Spleen (tissue), 11 donors: ENCODE results near the gene FNDC7. TPM values are rescaled to one million over a fixed set of nuclear protein-coding genes. Genes with fewer than 3 reads are reported as not detected.
"Not testable (repeated sequence)": the region's sequence is repeated elsewhere in the genome, so short reads cannot be mapped to it uniquely, and the experiment has no call there.

Experiments used
- DNase-seq: peaks from one replicate; pipeline ENCODE4 v3.0.0-alpha.2; 2020
- H3K27ac ChIP-seq, 8 donors: fragments of 200-600 bp; sonication (generic) in 7 of 8; 1 replicate in 4 of 8; 2 replicates in 4 of 8; pipeline versions ENCODE4 v1.5.0 to v1.8.0; 2016 to 2021; ENCODE audit warnings: inconsistent platforms in 4 of 8, mild to moderate bottlenecking in 4 of 8, moderate library complexity in 1 of 8
- H3K27me3 ChIP-seq, 7 donors: fragments of 200-600 bp; sonication (generic) in 6 of 7; replicated peaks in 1 of 7; 1 replicate in 4 of 7; 2 replicates in 3 of 7; pipeline versions ENCODE4 v1.5.0 to v1.8.0; 2016 to 2021; ENCODE audit warnings: inconsistent platforms in 3 of 7, mild to moderate bottlenecking in 1 of 7
- H3K36me3 ChIP-seq, 6 donors: fragments of 200-600 bp; sonication (generic) in 5 of 6; 1 replicate in 4 of 6; 2 replicates in 2 of 6; pipeline versions ENCODE4 v1.5.0 to v1.8.0; 2016 to 2021; ENCODE audit warnings: inconsistent platforms in 2 of 6
- H3K4me1 ChIP-seq, 6 donors: fragments of 200-600 bp; sonication (generic) in 5 of 6; 1 replicate in 3 of 6; 2 replicates in 3 of 6; pipeline versions ENCODE4 v1.5.0 to v1.8.0; 2016 to 2021; ENCODE audit warnings: inconsistent platforms in 3 of 6
- H3K4me3 ChIP-seq, 8 donors: fragments of 200-600 bp; sonication (generic) in 7 of 8; 1 replicate in 4 of 8; 2 replicates in 4 of 8; pipeline versions ENCODE4 v1.5.0 to v1.8.0; 2016 to 2021; ENCODE audit warnings: inconsistent platforms in 4 of 8, mild to moderate bottlenecking in 4 of 8, moderate library complexity in 2 of 8
- H3K9me3 ChIP-seq, 8 donors: fragments of 200-600 bp; sonication (generic) in 7 of 8; 1 replicate in 4 of 8; 2 replicates in 4 of 8; pipeline versions ENCODE4 v1.5.0 to v1.8.0; 2016 to 2021; ENCODE audit warnings: inconsistent platforms in 4 of 8
- CTCF ChIP-seq, 11 experiments: fragments of 200-600 bp in 7 of 11; fragments of 450-650 bp in 4 of 11; sonication (generic) in 4 of 11; IDR thresholded peaks in 8 of 11; conservative IDR thresholded peaks in 3 of 11; 1 replicate in 7 of 11; 2 replicates in 4 of 11; pipeline versions ENCODE4 v1.4.0 to v1.8.0; 2016 to 2021; ENCODE audit warnings: antibody characterized with exemption in 11 of 11, inconsistent platforms in 4 of 11, mild to moderate bottlenecking in 1 of 11
- POLR2A ChIP-seq, 3 donors: fragments of 450-650 bp; IDR thresholded peaks; one replicate each; pipeline ENCODE4 v1.5.1; 2017; ENCODE audit warnings: antibody characterized with exemption in 3 of 3, mild to moderate bottlenecking in 1 of 3
- POLR2AphosphoS5 ChIP-seq, 3 donors: sonication (generic); formaldehyde crosslinking; IDR thresholded peaks; one replicate each; pipeline ENCODE4 v1.5.1; 2017; ENCODE audit warnings: antibody characterized with exemption in 3 of 3
- WGBS, 5 donors: extraction: QIAGEN DNeasy Blood & Tissue Kit in 3 of 5; methylation state at CpG; one replicate each; pipeline versions ENCODE4 v1.1.5 to v1.1.7; 2013 to 2018; 5-methylcytosine and 5-hydroxymethylcytosine counted together
- intact Hi-C: fragments of 100-400 bp; cut with DNase I; formaldehyde crosslinking; loops from one replicate; pipeline ENCODE4 v1.15.0; 2023; ENCODE audit warnings: low total_unique reads
- polyA plus RNA-seq, 3 donors: library from polyadenylated mRNA; stranded (reverse); fragments of 200-250 nt; gene quantifications; one replicate each; pipeline ENCODE4 v1.2.1, GENCODE V29; 2013
- total RNA-seq, 7 donors: library from RNA; depleted of rRNA in 3 of 7; stranded (reverse); fragments of >200 nt in 3 of 7; fragmentation: NEBNext Ultra II Directional in 4 of 7; extraction: Animal tissue kit (Norgen Biotek cat#: 25700) in 4 of 7; gene quantifications; one replicate each; pipeline versions ENCODE4 v1.1.0 to v1.2.1, GENCODE V29; 2016 to 2021
- donor health status: healthy with polysubstance abuse.
- donor health status: DM: no; HTN: no; CAD: no; lungs with moderate emphysema.
- donor health status: DM: no; HTN: no; CAD: no.
- donor health status: Bipolar disorder and iron deficiency.
- donor health status: healthy.
- donor health status: DM: no; HTN: no; CAD: no.
- donor health status: DM: yes; HTN: yes; CAD: no.

FNDC7 gene
- total and polyA plus RNA-seq, 10 donors = 0.04 to 0.98 (median 0.37) TPM; not detected in 6

- WGBS, 5 donors = 82 to 91% (median 88%) methylated on average over 3 of the region's 3 CpGs
- DNase-seq = no peak
- peaks cover 0 to 8% (median 0%) of the 10 kb centered on the region in 6 donors for H3K4me1 ChIP-seq
- H3K27ac ChIP-seq = peak overlapping the region in 1 of 8 donors; percentile 1
- TF ChIP-seq POLR2AphosphoS5 (IDR thresholded peaks at IDR 0.05) (no peak), POLR2A (IDR thresholded peaks at IDR 0.05) (no peak)
- no peaks in the 10 kb centered on the region for H3K27me3 ChIP-seq
- H3K36me3 ChIP-seq = peaks cover 2 to 100% (median 71%) of the 10 kb centered on the region in 6 donors
- intact Hi-C loops = no loop called here
- peaks cover 0 to 31% (median 20%) of the 10 kb centered on the region in 8 donors for H3K9me3 ChIP-seq
- no peak overlapping the region for H3K4me3 ChIP-seq
Observed at GRCh38 chr1:108780937-108781574, 68.3 kb downstream of the FNDC7 start.

GRCh38 chr1:108781575-108781944 lies 68.9 kb downstream of the FNDC7 start:
- 89 to 100% (median 98%) methylated on average over 1 of the region's 1 CpG for WGBS, 5 donors
- peaks cover 0 to 36% (median 25%) of the 10 kb centered on the region in 8 donors for H3K9me3 ChIP-seq
- H3K36me3 ChIP-seq = peaks cover 2 to 100% (median 71%) of the 10 kb centered on the region in 6 donors
- intact Hi-C loops, H3K27me3 ChIP-seq, DNase-seq, H3K27ac ChIP-seq, H3K4me1 ChIP-seq, H3K4me3 ChIP-seq: not testable (repeated sequence)

GRCh38 chr1:108785264-108785663 lies 72.6 kb downstream of the FNDC7 start:
- no peak for DNase-seq
- Histone ChIP-seq H3K27me3 (no peaks in the 10 kb centered on the region), H3K4me1 (no peaks in the 10 kb centered on the region), H3K9me3 (peaks cover 0 to 37% (median 26%) of the 10 kb centered on the region in 8 donors), H3K4me3 (no peak overlapping the region), H3K27ac (no peak overlapping the region), H3K36me3 (peaks cover 2 to 100% (median 64%) of the 10 kb centered on the region in 6 donors)
- TF ChIP-seq POLR2AphosphoS5 (IDR thresholded peaks at IDR 0.05) = no peak
- TF ChIP-seq POLR2A (IDR thresholded peaks at IDR 0.05) = no peak
- no peak for TF ChIP-seq CTCF (IDR thresholded peaks at IDR 0.05 in 8 of 11, conservative IDR thresholded peaks at IDR 0.05 in 3 of 11)
- intact Hi-C loops = no loop called here
- 97 to 99% (median 97%) methylated on average over 6 of the region's 6 CpGs for WGBS, 5 donors

- intact Hi-C loops = no loop called here
- Histone ChIP-seq H3K4me1 (no peaks in the 10 kb centered on the region), H3K4me3 (no peak overlapping the region), H3K27me3 (no peaks in the 10 kb centered on the region), H3K27ac (no peak overlapping the region), H3K9me3 (peaks cover 0 to 41% (median 27%) of the 10 kb centered on the region in 8 donors), H3K36me3 (peaks cover 2 to 100% (median 63%) of the 10 kb centered on the region in 6 donors)
- 90 to 100% (median 100%) methylated on average over 2 of the region's 2 CpGs for WGBS, 5 donors
- TF ChIP-seq POLR2A (IDR thresholded peaks at IDR 0.05) (no peak), POLR2AphosphoS5 (IDR thresholded peaks at IDR 0.05) (no peak), CTCF (IDR thresholded peaks at IDR 0.05 in 8 of 11, conservative IDR thresholded peaks at IDR 0.05 in 3 of 11) (no peak)
- no peak for DNase-seq
Observed at GRCh38 chr1:108785880-108786279, 73.2 kb downstream of the FNDC7 start.

GRCh38 chr1:108791790-108792189 lies 79.1 kb downstream of the FNDC7 start:
- intact Hi-C loops = no loop called here
- no peak for DNase-seq
- Histone ChIP-seq H3K27ac (no peak overlapping the region), H3K27me3 (no peaks in the 10 kb centered on the region), H3K4me3 (no peak overlapping the region), H3K9me3 (peaks cover 0 to 24% (median 21%) of the 10 kb centered on the region in 8 donors), H3K4me1 (no peaks in the 10 kb centered on the region), H3K36me3 (peaks cover 0 to 100% (median 53%) of the 10 kb centered on the region in 6 donors)
- TF ChIP-seq POLR2AphosphoS5 (IDR thresholded peaks at IDR 0.05) = no peak
- TF ChIP-seq CTCF (IDR thresholded peaks at IDR 0.05 in 8 of 11, conservative IDR thresholded peaks at IDR 0.05 in 3 of 11) = no peak
- no peak for TF ChIP-seq POLR2A (IDR thresholded peaks at IDR 0.05)
- 95 to 100% (median 97%) methylated on average over 1 of the region's 1 CpG for WGBS, 5 donors
